Measurements from ENCODE around the gene TECTB. TPM values are rescaled to one million over a fixed set of nuclear protein-coding genes. Genes with fewer than 3 reads are reported as not detected.

Gene TECTB
- polyA plus RNA-seq, 1 experiment, result 0.02 TPM

GRCh38 chr10:112279433-112279832, 3.8 kb upstream of the TECTB start:
- no peak for DNase-seq (ENCODE audit: low read depth)
- no peaks in the 10 kb centered on the region for H3K36me3 ChIP-seq (ENCODE audit: control insufficient read depth, insufficient read depth, low read length)
- ChIA-PET POLR2A (no interaction called here), CTCF (no interaction called here)
- no peaks in the 10 kb centered on the region for H3K27me3 ChIP-seq (ENCODE audit: control insufficient read depth, insufficient read depth, low read length)
- no peak overlapping the region for H3K4me3 ChIP-seq (ENCODE audit: low read depth, low read length)
- TF ChIP-seq CTCF (IDR thresholded peaks at IDR 0.05; ENCODE audit: insufficient read depth, low read depth, low read length), result no peak

GRCh38 chr10:112280205-112280921, 2.8 kb upstream of the TECTB start:
- Histone ChIP-seq H3K4me3 (ENCODE audit: low read depth, low read length) (no peak overlapping the region), H3K27me3 (ENCODE audit: control insufficient read depth, insufficient read depth, low read length) (no peaks in the 10 kb centered on the region), H3K36me3 (ENCODE audit: control insufficient read depth, insufficient read depth, low read length) (no peaks in the 10 kb centered on the region)
- ChIA-PET CTCF (no interaction called here), POLR2A (no interaction called here)
- TF ChIP-seq CTCF (IDR thresholded peaks at IDR 0.05; ENCODE audit: insufficient read depth, low read depth, low read length), result no peak
- DNase-seq (ENCODE audit: low read depth), result no peak

- CTCF ChIA-PET, result no interaction called here
- Histone ChIP-seq H3K36me3 (ENCODE audit: control insufficient read depth, insufficient read depth, low read length) (no peaks in the 10 kb centered on the region), H3K27me3 (ENCODE audit: control insufficient read depth, insufficient read depth, low read length) (no peaks in the 10 kb centered on the region), H3K4me3 (ENCODE audit: low read depth, low read length) (no peak overlapping the region)
- TF ChIP-seq CTCF (IDR thresholded peaks at IDR 0.05; ENCODE audit: insufficient read depth, low read depth, low read length), result no peak
- no peak for DNase-seq (ENCODE audit: low read depth)
- POLR2A ChIA-PET, result no interaction called here
These were observed 1.1 kb upstream of the TECTB start for GRCh38 chr10:112282086-112282485.

GRCh38 chr10:112286837-112287818, 3.9 kb downstream of the TECTB start:
- Histone ChIP-seq H3K27me3 (ENCODE audit: control insufficient read depth, insufficient read depth, low read length) (no peaks in the 10 kb centered on the region), H3K36me3 (ENCODE audit: control insufficient read depth, insufficient read depth, low read length) (no peaks in the 10 kb centered on the region), H3K4me3 (ENCODE audit: low read depth, low read length) (no peak overlapping the region)
- TF ChIP-seq CTCF (IDR thresholded peaks at IDR 0.05; ENCODE audit: insufficient read depth, low read depth, low read length), result no peak
- DNase-seq (ENCODE audit: low read depth), result no peak
- ChIA-PET CTCF (interaction anchor here (1.0 kb wide), 1 partner anchor 8 kb away, joined by 3 read pairs; no protein-coding TSS in a partner anchor), POLR2A (no interaction called here)

GRCh38 chr10:112287844-112288243, 4.6 kb downstream of the TECTB start:
- Histone ChIP-seq H3K27me3 (ENCODE audit: control insufficient read depth, insufficient read depth, low read length) (no peaks in the 10 kb centered on the region), H3K4me3 (ENCODE audit: low read depth, low read length) (no peak overlapping the region), H3K36me3 (ENCODE audit: control insufficient read depth, insufficient read depth, low read length) (no peaks in the 10 kb centered on the region)
- POLR2A ChIA-PET, result no interaction called here
- no peak for DNase-seq (ENCODE audit: low read depth)
- CTCF ChIA-PET, result no interaction called here
- TF ChIP-seq CTCF (IDR thresholded peaks at IDR 0.05; ENCODE audit: insufficient read depth, low read depth, low read length), result no peak
